Activated CD4-positive, alpha-beta T cell treated with anti-CD3 and anti-CD28 coated beads, Interleukin-2, amount 50 U/mL, for 48 hours (primary cell): ENCODE data around the gene TSPAN12.
"Not testable (repeated sequence)": the region's sequence is repeated elsewhere in the genome, so short reads cannot be mapped to it uniquely, and the experiment has no call there.

Source experiments
- DNase-seq, 2 experiments: peaks; one replicate each; pipeline ENCODE4 v3.0.0-alpha.2; 2020

Gene TSPAN12

GRCh38 chr7:120802751-120803150 is 55.2 kb downstream of the TSPAN12 start:
- DNase-seq: no peak

DNA sequence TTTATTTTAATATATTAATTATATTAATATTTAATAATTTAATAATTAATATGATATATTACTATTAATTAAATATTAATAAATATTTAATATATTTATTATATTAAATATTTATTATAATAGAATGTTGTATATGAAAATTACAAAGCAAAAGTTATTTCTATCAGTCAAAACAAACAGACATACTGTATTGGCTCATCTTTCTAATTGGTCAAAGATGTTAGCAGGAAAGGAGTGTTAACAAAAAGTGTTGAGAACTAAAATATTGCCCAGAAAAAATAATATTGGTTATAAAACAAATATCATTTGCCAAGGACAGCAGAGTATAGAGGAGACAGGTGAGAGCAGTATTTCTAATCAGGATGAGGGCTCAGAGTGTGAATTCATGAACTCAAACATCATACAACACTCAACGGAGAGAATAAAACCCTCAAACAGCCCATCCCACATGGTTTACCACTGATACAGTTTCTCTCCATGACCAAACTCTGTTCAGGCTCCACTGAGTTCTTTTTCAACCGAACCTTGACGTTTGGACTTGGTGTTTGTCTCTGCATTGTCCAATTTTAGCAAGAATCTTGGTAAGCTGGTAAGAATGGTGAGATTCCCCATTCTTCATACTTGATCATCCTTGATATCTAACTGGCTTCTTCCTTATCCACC is 58.0 kb downstream of the TSPAN12 start:
- no peak for DNase-seq

GRCh38 chr7:120799147-120799546 is 58.8 kb downstream of the TSPAN12 start:
- no peak for DNase-seq

GRCh38 chr7:120797026-120797645 is 60.8 kb downstream of the TSPAN12 start:
- DNase-seq: no peak

DNA sequence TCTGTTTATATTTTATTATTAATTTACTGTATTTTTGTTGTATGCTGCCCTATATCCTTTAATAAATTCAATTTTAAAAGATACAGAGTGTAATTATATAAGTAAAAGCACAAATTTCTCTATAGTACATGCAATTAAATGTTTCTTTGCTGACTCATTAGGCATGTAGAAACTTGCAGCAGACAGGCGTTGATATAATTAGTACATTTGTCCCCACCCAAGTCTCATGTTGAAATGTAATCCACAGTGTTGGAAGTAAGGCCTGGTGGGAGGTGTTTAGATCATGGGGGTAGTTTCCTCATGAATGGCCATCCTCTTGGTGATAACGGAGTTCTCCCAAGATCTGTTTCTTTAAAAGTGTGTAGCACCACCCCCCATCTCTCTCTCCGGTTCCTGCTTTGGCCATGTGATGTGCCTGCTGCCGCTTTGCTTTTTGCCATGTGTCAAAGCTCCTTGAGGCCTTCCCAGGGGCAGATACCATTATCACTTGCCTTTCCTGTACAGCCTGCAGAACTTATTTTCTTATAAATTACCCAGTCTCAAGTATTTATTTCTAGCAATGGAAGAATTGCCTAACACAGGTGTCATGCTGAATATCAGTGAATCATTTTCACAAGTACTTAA is 63.7 kb downstream of the TSPAN12 start:
- no peak for DNase-seq

- DNase-seq: no peak
Measured at GRCh38 chr7:120793213-120793936, 64.6 kb downstream of the TSPAN12 start.

DNA sequence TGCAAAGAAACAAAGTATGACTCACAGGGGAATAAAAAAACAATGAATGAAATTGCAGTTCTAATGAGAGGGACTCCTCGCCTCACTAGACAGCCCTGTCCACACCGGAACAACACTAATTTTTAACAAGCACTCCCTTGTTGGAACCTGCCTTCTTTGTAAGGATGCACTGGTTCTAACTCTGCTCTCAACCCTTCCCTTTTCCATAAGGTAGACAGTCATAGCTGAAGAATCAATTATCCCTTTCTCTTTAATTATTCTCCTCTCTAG is 65.1 kb downstream of the TSPAN12 start:
- no peak for DNase-seq

- peak; percentile 67 to 77 for DNase-seq
Measured at GRCh38 chr7:120792091-120792860, 65.7 kb downstream of the TSPAN12 start.

GRCh38 chr7:120785095-120785494 is 72.8 kb downstream of the TSPAN12 start:
- no peak for DNase-seq

DNA sequence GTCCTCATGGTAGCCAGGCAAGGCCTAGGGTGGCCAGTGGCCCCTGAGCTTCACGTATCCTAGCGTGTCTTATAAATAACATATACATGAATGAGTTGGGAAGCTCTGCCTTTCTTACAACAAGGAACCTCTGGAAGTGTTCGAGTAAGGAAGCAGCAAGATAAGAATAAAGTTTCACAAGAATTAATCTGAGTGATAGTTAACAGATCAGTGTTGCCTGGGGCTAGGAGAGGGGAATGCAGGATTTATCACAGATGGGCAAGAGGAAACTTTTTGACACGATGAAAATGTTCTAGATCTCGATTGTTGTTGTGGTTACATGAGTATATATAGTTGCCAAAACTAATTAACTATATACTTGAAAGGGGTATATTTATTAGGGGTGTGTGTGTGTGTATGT is 74.2 kb downstream of the TSPAN12 start:
- DNase-seq: no peak

GRCh38 chr7:120783273-120783672 is 74.7 kb downstream of the TSPAN12 start:
- no peak for DNase-seq

DNA sequence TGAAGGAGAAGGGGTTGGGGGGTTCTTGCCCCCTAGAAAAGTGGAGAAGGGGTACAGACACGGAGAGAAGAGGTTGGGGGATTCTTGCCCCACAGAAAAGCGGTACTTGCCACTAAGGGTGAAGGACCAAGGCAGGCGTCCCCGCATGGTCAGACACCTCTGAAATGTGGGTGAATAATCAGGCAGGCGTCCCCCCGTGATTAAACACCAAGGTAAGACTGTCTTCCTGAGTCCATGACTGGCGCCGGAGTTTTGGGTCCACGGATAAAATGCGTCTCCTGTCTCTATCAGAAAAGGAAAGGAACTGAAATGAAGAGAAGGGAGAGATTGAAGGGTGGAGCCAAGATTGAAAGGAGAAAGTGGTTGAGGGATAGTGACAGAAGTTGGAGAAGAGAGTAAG is 76.0 kb downstream of the TSPAN12 start:
- not testable (repeated sequence) for DNase-seq

DNA sequence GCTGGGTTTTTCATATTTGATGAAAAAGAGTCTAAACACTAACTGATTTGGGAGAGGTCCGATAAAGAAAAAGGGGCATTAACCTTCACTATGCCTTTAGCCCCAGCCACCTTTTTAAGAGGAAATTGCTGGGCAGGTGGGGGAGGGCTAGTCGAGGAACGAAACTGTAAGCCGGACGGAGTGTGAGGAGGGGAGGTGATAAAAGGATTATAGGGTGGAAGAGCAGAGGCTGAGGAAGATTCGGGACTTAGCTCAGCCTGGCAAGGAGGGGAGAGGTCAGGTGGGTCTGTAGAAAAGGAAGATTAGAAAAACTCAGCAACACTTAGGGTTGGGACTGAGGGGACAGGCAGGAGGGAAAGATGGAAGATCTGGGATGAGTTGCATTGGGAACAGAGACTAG is 77.0 kb downstream of the TSPAN12 start:
- DNase-seq: no peak

GRCh38 chr7:120780451-120780850 is 77.5 kb downstream of the TSPAN12 start:
- not testable (repeated sequence) for DNase-seq

DNA sequence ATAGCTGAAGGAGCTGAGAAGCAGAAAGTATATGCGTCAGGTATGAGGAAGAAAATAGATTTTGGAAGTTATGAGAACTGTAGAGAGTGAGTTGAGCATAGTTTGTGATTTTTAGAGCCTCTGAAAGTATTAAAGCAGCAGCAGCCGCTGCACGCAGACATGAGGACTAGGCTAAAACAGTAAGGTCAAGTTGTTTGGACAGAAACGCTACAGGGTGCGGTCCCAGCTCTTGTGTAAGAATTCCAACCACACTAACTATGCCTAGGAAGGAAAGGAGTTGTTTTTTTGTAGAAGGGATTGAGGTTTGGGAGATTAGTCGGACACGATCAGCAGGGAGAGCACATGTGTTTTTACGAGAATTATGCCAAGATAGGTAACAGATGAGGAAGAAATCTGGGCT is 78.9 kb downstream of the TSPAN12 start:
- not testable (repeated sequence) for DNase-seq

- DNase-seq: no peak
Measured at GRCh38 chr7:120775755-120776154, 82.2 kb downstream of the TSPAN12 start.

DNA sequence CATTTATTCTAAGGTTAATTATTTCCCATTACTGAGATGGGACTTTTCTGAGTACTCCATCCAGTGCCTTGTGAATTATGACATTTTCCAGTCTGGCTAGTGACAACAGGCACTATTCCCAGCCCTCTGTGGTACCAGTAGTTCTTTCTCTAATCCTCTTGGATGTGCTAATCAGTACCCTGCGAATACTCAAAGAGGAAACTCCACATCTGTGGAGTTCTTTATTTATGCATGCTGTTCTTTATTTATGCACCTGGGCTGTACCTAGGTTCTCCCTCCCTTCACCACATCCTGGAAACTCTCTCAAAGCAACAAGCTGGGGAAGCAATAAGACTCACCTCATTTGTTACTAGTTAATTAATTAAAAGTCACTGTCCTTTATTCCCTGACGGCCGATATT is 83.5 kb downstream of the TSPAN12 start:
- DNase-seq: no peak

DNA sequence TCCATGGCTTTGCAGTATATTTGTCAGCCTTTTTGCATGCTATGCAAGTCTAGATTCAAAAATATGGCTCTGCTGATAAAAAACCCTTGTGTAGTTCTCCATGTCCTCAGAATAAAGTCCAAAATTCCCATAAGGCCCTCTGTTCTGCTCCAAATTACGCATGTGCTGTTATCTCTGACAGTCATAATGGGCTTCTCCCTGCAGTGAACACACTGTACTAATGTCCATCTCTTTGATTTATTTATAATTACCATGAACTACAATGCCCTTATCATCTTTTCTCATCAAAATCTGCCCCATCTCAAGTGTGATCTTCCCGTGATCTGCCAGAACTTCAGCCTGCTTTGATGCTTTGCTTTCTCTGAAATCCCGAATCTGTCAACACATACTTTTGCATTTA is 87.7 kb downstream of the TSPAN12 start:
- no peak for DNase-seq

DNA sequence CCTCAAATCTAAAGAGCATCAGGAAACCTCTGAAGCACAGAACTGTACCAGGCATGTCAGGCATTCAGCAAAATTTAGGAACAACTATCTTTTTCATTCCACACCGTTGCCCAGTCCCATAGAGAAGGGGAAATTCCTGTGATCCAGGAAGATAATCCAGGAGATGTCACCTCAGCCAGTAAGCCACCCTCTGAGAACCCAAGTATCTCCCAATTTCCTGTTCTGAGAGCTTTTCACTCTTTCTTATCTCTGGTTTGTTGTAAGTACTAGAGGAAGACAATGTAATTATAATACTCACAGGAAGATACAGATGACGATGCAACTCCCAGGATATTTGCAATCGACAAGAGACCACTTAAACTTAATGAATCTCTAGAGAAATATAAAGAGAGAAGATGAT is 97.1 kb downstream of the TSPAN12 start:
- no peak for DNase-seq

DNA sequence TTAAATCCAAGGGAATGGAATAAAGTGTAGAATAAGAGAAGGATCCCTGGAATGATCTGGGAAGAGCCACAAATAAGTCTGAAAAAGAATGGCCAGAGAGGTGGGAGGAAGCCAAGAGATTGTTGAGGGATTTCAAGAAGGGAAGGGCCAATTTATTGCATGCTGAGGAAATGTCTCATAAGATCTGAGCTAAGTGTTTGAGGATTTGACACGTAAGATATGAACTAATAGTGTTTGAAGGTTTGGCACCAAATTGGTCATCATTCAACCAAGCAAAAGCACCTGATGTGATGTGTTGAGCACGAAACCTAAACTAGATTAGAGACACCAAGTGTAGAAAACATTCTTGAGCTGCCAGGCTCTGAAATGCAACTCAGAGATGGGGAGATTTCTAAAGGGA is 97.9 kb downstream of the TSPAN12 start:
- no peak for DNase-seq

DNA sequence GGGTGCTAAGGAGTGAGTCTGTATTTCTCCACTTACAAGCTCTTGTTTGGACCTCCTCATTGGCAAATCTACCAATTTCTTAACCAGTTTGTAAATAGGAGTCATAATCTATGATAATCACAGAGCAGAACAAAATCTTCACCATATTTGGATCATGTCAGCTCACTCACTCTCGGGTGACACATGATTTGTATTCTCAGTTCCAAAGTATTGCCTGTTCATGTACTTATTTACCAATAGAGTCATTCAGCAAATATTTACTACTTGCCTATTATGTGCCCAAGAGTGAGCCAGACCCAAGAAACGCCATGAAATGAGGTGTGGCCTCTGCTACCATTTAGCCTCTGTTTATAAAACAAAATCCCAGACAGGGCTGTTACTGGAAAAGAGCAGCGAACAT is 114.8 kb downstream of the TSPAN12 start:
- DNase-seq: no peak

DNA sequence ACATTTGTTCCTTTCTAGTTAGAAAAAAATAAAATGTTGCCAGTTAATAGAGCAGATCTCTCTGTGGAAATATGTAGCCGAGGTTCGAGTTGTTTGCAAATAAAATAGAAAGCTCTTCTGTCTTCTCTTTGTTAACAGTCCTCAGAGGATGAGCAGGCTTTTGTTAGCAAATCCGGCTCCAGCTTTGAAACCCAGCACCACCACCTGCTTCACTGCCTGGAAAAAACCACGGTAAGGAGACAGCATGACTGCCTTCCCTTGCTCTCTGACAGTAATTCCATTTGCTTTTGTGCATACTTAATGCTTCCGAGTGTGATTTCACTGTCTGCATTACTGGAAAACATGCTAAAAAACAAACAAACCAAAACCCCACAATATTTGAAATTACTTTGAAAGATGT is 115.6 kb downstream of the TSPAN12 start:
- DNase-seq: no peak

DNA sequence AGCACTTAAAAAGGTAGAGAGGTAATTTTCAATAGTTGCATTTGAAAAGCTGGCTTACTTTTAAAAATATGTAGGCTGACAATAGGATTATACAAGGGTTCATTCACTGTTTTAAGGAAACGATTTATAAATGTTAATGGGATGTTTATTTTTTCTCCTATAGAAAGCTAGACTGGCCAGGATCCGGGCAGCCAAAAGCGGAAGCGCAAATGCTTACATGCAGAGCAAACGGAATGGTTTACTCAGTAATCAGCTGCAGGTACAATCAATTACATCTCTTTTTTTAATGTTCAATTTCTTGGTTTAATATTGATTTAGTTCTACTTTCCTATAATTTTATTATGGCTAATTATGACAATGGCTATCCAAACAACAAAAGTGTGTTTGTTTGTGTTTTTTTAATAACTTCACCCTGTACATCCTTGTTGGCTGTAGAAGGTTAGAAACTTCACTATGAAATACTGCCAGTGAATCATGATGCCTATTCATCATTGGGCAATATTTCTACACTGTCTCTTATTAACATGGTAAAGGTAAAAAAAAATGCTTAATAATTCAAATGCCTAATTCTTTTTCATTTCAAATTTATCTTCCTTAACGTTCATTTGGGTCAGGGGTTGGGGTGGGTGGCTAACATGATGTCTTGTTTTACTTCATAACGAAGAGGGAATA is 116.4 kb downstream of the TSPAN12 start:
- DNase-seq: no peak
